ENCODE data around the gene PIP4K2A. TPM values are rescaled to one million over a fixed set of nuclear protein-coding genes. Genes with fewer than 3 reads are reported as not detected.

The PIP4K2A gene
- total RNA-seq, result 28.9 and 39.3 TPM in 2 replicates

GRCh38 chr10:22714479-22715289 lies at the start of gene PIP4K2A:
PIP4K2A (minus strand) TSS chr10:22714578; CDS start chr10:22714326, 252 bp downstream.

Other genes with a start within 250 kb of the PIP4K2A start
- not detected in 2 replicates for gene ARMC3, start 213.5 kb upstream of the PIP4K2A start, total RNA-seq